ENCODE results near the gene ZNF524.
"Not testable (repeated sequence)": the region's sequence is repeated elsewhere in the genome, so short reads cannot be mapped to it uniquely, and the experiment has no call there.

ZNF524 gene, protein sequence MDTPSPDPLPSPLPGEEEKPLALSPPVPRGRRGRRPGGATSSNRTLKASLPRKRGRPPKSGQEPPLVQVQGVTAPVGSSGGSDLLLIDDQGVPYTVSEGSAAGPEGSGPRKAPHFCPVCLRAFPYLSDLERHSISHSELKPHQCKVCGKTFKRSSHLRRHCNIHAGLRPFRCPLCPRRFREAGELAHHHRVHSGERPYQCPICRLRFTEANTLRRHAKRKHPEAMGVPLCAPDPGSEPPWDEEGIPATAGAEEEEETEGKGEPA

DNA sequence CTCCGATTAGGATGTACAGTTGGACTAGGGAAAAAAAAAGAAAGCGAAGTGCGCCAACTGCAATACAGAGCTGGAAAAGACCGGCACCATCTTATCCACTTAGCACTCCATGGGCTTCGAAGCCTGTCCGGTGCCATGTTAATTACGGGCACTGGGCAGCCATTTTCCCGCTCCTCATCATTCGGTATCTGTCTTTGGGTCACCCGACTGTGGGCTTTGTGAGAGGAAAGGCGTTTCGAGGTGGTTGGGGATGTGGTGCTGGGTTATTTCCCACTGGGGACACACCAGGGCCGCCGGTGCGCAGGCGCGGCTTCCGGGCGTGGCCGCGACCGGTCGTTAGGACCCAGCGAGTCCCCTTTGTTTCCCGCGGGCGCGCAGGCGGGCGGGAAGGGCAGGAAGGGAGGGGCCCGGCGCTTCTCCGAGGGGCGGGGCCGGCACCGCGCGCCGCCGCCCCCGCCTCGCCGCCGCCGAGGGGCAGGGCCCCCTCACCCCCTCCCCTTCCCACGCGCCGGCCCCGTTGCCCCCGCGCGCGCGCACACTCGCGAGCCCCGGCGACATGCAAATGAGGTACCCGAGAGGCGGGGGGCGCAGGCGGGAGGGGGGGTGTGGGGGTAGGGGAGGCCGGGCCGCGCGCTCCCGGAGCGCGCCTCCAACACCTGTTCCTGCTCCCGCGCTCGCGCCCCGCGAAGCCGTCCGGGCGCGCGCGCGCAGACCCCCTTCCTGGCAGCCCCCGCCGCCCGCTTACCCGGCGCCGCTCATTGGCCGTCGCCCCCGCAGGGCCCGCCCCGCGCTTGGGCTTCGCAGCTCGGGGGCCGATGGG is at the start of gene ZNF524:
TSS of gene ZNF524 (plus strand) at position 447 of the 820 bp plus-strand sequence. CDS start 1,825 bp downstream, outside the sequence.
- peak; percentile 75 to 79 for DNase-seq (ENCODE audit: low read depth in 2 of 2)

DNA sequence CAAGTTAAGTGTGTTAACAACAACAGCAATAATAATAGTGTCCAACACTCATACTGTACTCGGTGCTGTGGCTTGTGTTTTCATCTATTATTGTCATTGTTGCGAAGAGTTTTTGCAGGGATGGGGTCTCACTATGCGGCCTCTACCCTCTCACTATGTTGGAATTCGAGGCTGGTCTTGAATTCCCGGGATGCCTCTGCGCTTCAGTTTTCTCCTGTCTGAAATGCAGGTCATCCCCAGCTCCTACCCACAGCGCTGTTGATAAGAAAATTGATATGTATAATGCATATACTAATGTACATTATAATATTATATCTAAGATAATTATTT is 49.8 kb upstream of the ZNF524 start:
- no peak for DNase-seq (ENCODE audit: low read depth in 2 of 2)

DNA sequence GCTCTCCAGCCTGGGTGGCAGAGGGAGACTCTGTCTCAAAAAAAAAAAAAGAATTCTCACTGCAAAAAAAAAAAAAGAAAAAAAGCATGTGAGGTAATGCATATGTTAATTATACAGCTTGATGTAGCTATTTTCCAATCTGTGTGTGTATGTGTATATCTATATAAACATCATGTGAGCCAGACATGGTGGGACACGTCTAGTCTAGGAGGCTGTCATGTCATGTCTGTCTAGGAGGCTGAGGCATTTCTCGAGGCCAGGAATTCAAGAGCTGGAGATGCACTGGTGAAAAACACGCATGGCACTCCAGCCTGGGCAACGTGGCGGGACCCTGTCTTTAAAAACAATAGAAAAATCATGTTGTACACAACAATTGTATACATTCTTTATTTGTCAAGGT is 47.9 kb upstream of the ZNF524 start:
- no peak for DNase-seq (ENCODE audit: low read depth in 2 of 2)

DNA sequence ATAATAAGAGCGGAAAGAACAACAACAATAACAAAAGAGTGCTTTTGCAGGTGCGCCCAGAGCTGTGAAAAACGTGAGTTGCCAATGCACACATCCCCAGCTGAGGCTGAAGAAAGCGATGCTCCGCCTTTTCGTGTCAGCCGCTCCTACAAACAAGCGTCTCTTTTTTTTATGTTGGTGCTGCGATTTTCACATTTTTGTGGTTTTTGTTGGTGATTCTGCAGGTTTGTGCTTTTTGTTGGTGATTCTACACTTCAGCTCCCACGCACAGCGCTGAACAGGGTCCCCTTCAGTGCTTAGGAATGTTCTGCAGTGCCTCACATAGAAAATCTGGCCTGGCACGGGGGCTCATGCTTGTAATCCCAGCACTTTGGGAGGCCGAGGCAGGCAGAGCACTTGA is 47.5 kb upstream of the ZNF524 start:
- no peak for DNase-seq (ENCODE audit: low read depth in 2 of 2)

DNA sequence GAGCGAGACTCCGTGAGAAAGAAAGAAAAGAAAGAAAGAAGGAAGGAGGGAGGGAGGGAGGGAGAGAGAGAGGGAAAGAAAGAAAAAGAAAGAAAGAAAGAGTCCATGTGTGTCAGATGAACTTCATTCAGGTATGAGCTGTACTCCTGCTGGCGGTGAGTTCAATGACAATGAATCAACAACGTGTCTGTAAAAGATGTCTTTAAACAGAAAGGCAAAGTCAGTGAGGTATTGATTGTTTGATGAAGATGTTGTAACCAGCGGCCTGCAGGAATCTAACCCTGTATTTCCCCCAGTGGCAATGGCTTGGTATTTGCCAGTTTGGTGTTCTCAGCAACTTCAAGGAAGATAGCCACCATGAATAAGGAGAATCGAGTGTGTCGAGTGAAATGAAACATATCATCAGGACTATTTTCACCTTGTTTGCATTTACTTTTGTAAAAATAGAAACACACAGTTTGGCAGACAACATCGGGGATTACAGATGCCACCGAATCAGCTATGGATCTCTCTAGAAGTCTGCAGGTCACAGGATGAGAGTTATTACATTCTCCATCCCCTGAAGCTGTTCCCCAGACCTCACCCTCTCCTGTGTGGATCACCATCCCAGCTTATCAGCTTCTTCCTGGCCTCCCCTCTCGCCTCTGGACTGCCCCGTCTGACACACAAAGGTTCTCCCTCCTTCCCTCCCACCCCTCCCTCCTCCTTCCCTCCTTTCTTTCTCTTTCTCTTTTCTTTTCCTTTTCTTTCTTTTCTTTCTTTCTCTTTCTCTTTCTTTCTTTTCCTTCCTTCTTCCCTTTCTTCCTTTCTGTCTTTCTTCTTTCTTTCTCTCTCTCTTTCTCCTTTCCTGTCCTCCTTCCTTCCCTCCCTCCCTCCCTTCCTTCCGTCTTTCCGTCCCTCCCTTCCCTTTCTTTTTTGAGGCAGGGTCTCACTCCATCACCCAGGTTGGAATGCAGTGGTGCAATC is 46.6 kb upstream of the ZNF524 start:
- DNase-seq (ENCODE audit: low read depth in 2 of 2): no peak

DNA sequence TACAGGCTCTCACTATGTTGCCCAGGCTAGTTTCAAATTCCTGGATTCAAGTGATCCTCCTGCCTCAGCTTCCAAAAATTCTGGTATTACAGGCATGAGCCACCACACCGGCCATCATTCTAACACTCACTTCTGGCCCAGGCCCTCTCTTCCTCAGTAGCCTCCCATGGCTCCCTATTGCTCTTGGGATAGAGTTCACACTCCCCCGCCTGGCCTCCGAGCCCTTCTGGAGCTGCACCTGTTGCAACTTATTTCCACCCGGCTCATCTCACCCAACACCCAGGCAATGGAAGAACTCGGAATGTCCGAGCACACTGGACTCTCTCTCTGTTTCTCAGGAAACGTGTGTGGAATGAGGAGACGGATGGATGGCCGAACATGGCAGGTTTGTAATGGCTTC is 45.8 kb upstream of the ZNF524 start:
- DNase-seq (ENCODE audit: low read depth in 2 of 2): no peak

DNA sequence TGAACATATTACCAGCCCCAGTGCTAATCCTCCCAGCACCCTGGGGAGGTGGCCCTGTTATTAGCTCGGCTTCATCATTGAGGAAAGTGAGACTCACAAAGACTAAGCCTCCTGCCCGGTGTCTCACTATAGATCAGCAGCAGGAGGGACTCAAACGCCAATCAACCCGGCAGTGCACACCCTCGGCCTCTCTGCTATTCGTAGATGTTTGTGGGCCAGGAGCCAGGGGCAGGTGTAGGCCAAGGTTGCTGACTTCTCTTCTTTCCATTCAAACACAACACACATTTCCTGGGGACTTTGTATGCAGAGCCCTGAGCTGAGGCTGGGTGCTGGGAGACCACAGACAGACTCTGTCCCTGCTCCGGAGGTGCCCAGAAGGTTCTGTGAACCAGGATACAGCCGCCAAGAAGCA is 45.3 kb upstream of the ZNF524 start:
- no peak for DNase-seq (ENCODE audit: low read depth in 2 of 2)

DNA sequence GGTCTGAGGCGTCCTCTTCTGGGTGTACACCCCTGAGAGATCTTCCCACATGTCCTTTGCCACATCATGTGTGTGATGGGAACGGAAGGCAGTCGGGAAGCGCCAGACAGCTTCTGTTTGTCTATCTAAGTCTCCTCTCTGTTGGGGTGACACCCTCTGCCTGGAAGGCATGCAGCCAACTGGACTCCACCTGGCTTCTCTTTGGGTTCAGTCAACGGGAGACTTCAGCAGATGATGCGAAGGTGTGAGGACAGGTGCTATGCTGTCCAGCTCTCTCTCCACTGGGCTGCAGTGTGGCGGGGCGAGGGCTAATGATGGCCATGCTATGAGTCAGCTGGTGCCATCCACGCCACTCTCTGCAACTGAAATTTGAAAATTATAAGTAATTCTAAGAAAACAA is 40.4 kb upstream of the ZNF524 start:
- no peak for DNase-seq (ENCODE audit: low read depth in 2 of 2)

DNA sequence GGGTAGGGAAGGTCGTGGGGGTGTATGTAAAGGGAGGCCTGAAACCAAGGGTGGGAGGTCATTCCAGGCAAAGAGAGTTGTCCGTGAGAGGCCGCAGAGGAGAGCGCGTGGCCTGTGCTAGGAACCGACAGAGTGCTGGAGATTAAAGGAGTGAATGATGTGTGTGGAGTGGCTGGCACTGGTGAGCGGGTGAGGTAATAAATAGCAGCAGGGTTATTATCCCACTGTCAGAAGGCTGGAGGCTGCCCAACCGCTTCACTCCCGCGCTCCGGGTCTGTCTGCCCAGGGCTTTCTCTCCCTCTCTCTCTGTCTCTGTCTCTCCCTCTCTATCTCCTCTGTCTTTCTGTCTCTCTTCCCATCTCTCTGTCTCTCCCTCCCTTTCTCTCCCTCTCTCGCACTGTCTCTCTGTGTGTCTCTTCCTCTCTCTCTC is 36.8 kb upstream of the ZNF524 start:
- DNase-seq (ENCODE audit: low read depth in 2 of 2): no peak

DNA sequence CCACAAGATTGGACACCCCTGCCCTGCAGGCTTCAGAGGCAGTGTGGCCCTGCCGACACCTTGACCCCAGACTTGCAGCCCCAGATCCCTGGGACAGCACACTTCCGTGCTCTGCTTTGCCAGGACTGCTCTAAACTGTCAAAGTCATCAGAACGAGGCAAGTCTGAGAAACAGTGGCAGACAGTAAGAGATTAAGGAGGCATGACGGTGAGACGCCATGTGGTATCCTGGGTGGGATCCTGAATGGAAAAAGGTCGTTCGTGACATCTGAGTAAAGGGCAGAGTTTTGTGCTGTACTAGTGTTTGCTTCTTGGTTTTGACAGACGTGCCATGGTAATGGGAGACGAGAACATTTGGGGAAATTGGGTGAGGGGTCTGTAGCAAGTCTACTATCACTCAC is 33.3 kb upstream of the ZNF524 start:
- DNase-seq (ENCODE audit: low read depth in 2 of 2): no peak

DNA sequence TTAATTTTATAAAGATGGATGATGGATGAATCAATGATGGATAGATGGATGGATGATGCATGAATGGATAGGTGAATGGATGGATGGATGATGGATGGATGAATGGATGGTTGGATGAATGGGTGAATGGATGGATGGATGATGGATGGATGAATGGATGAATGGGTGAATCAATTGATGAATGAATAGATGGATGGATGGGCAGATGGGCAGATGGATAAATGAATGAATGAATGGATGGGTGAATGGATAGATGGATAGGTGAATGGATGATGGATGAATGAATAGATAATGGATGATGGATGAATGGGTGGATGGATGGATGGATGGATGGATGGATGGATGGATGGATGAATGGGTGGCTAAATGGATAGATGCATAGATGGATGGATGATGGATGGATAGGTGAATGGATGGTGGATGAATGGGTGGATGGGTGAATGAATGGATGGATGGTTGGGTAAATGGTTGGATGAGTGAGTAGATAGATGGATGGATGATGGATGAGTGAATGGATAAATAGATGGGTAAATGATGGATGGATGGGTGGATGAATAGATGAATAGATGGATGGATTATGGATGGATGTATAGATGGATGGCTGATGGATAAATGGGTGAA is 32.3 kb upstream of the ZNF524 start:
- no peak for DNase-seq (ENCODE audit: low read depth in 2 of 2)

DNA sequence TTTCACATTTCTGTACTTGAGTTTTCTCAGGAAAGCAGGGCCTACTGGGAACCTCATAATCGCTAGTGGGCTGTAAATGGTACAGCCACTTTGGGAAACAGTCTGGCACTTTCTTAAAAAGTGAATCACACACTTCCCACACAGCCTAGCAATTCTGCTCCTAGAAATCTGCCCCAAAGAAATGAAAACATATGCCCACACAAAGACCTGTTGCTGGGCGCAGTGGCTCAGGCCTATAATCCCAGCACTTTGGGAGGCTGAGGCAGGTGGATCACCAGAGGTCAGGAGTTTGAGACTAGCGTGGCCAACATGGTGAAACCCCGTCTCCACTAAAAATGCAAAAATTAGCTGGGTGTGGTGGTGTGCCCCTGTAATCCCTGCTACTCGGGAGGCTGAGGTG is 30.6 kb upstream of the ZNF524 start:
- DNase-seq (ENCODE audit: low read depth in 2 of 2): not testable (repeated sequence)

DNA sequence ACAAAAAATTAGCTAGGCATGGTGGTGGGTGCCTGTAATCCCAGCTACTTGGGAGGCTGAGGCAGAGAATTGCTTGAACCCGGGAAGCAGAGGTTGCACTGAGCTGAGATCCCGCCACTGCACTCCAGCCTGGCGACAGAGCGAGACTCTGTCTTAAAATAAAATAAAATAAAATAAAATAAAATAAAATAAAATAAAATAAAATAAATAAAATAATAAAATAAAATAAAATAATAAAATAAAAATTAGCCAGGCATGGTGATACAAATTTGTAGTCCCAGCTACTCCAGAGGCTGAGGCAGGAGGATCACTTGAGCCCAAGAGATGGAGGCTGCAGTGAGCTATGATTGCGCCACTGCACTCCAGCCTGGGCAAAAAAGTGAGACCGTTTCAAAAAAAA is 26.2 kb upstream of the ZNF524 start:
- not testable (repeated sequence) for DNase-seq (ENCODE audit: low read depth in 2 of 2)

DNA sequence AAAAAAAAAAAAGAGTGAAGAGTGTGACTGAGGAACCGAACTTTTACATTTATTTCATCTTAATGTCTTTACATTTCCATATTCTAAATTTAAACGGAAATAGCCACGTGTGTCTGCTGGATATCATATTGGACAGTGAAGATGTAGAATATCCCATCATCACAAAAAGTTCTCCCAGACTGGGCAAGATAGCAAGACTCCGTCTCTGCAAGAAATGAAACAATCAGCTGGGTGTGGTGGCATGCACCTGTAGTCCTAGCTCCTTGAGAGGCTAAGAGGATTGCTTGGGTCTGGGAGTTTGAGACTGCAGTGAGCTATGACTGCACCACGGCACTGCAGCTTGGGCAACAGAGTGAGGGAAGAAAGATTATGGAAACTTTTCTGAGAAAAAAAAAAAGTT is 23.3 kb upstream of the ZNF524 start:
- no peak for DNase-seq (ENCODE audit: low read depth in 2 of 2)

DNA sequence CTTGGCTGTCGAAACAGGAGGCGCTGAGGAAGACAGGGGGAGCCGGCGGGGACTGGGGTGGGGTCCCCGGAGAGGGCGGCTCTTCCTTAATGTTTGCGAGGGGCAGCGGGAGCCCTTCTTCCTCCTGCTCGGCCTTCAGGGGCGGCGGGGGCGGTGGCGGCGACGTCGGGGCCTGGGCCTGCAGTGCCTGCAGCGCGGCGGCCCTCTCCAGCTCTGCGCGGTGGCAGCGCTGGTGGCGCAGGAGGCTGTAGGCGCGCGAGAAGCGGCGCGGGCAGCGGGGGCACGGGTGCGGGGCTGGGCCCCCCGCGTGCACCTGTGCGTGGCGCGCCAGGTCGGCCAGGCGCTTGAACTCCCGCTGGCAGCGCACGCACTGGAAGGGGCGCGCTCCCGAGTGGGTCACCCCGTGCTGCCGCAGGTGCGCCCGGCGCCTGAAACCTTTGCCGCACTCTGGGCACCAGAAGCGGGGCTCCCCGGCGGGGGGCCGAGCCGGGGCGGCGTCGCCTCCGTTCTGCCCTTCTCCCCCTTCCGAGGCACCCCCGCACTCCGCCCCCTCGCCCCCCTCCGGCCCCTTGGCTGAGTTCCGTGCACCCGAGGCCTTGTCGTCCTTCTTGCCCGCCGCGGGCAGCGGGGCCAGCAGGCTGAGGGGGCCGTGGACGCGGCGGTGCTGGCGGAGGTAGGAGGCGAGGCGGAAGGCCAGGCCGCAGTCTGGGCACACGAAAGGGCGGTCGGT is 21.9 kb upstream of the ZNF524 start:
- no peak for DNase-seq (ENCODE audit: low read depth in 2 of 2)

DNA sequence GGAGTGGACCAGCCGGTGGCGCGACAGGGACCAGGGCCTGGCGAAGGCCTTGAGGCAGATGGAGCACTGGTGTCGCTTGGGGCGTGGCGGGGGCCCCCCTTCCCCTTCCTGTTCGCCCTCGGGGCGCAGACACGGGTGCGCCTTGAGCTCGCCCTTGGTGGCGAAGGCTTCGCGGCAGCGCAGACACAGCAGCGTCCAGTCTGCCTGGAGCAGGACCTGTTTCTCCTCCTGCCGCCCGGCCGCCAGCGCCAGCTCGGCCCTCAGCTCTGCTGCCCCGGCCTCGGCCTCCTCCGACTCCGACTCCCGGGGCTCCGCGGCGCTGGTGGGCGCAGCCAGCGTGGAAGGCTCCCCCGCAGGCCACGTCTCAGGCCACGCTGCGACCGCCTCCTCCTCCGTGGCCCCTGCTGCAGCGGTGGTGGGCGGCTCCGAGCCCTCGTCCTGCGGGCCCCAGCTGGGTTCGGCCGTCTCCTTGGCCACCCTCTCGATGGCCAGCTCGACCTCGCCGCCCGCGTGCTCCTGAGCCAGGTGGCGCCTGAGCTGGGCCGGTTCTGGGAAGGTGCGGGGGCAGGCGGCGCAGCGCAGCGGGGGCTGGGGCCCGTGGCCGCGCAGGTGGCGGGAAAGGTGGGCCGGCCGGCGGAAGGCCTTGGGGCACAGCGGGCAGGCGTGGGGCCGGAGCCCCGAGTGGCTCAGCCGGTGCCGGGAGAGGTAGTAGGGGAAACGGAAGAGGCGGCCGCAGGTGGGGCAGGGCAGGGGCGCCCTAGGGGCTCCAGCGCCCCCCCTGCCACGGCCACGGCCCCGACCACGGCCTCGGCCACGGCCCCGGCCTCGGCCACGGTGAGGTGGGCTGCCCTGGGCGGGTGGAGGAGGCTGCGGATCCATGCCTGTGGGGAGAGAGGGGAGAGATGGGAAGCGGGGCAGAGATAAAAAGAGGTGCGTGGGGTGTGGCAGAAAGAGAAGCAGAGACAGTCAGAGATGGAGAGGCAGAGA is 21.0 kb upstream of the ZNF524 start:
- no peak for DNase-seq (ENCODE audit: low read depth in 2 of 2)

DNA sequence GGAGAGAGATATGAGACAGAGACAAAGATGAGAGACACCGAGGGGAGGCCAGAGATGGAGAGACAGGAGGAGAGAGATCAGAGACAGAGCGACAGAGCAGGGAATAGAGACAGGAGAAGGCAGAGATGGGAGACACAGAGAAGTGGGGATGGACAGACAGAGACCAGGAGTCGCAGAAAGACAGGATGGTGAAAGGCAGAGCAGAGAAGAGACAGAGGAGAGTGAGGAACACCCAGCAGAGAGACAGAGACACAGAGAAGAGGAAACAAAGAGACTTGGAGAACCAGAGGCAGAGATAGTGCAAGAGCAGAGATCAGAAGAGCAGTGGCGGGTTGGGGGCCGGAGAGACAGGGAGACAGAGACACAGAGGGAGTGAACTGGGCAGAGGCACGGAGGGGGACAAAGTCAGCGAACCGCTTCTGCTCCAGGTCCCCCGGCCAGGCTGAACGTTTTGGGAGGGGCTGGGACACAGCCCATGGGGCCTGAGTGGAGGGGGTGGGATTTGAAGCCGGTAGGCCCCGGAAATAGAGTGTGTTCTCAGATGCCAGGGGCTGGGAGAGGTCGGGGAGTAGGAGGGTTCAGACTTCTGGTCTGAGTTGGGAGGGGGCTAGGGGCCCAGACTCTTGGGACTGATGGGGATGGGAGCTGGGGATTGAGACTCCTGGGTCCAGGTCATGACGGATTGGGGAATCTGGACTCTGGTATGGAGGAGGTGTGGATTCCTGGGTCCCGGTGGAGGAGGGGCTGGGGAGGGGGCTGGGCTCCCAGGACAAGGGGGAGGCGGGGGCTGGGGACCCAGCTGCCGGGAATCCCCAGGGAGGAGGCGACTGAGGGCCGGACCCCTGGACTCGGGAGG is 20.1 kb upstream of the ZNF524 start:
- no peak for DNase-seq (ENCODE audit: low read depth in 2 of 2)

DNA sequence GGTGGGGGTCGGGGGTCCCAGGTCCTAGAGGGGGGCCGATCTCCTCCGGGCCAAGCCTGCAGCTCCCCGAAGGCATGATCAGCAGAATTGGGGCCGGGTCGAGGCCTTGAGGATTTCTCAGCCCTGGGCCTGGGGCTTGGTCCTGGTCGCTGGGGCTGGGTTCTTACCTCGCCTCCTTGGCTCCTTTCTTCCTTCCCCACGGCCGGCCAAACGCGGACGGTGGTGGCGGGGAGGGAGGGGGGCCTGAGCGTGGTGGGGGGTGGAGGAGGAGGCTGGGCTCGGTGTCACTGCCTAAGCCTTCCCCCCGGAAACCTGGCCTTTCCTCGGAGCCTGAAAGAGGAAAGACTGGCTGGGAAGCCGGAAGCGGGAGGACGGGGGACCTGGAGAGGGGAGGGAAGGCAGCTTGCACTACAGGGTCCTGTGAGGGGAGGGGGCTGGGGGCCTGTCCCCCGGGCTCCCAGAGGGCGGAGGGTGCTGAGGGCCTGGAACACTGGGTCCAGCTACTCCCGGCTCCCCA is 19.4 kb upstream of the ZNF524 start, which contains the start of gene ZNF579:
TSS of gene ZNF579 (minus strand) at position 221 of the 517 bp plus-strand sequence. CDS start 1,209 bp downstream, outside the sequence.
- DNase-seq (ENCODE audit: low read depth in 2 of 2): peak; percentile 60 to 76

Data from stimulated activated CD4-positive, alpha-beta T cell treated with anti-CD3 and anti-CD28 coated beads, Interleukin-1b, Interleukin-23, amount 100 ng/mL, for 4 hours (primary cell).